ENCODE measurements around the gene MCAM.

Gene MCAM

GRCh38 chr11:119345685-119346084, 28.8 kb upstream of the MCAM start:
- DNase-seq (ENCODE audit: low read depth, low spot score): no peak

GRCh38 chr11:119344291-119345010, 27.5 kb upstream of the MCAM start:
- DNase-seq (ENCODE audit: low read depth, low spot score): no peak

- no peak for DNase-seq (ENCODE audit: low read depth, low spot score)
Observed at GRCh38 chr11:119343726-119344125, 26.8 kb upstream of the MCAM start.

- no peak for DNase-seq (ENCODE audit: low read depth, low spot score)
Observed at GRCh38 chr11:119342362-119343130, 25.6 kb upstream of the MCAM start.

- no peak for DNase-seq (ENCODE audit: low read depth, low spot score)
Observed at GRCh38 chr11:119342023-119342300, 25.0 kb upstream of the MCAM start.

- no peak for DNase-seq (ENCODE audit: low read depth, low spot score)
Observed at GRCh38 chr11:119341222-119342022, 24.5 kb upstream of the MCAM start.

- DNase-seq (ENCODE audit: low read depth, low spot score): no peak
Observed at GRCh38 chr11:119340335-119341221, 23.6 kb upstream of the MCAM start, which contains the start of gene C1QTNF5. C1QTNF5 (minus strand) TSS chr11:119340883; CDS start chr11:119340397, 486 bp downstream.

- no peak for DNase-seq (ENCODE audit: low read depth, low spot score)
Observed at GRCh38 chr11:119339589-119340334, 22.8 kb upstream of the MCAM start.

- no peak for DNase-seq (ENCODE audit: low read depth, low spot score)
Observed at GRCh38 chr11:119338965-119339588, 22.1 kb upstream of the MCAM start.

- no peak for DNase-seq (ENCODE audit: low read depth, low spot score)
Observed at GRCh38 chr11:119338318-119338890, 21.5 kb upstream of the MCAM start.

GRCh38 chr11:119337581-119338317, 20.8 kb upstream of the MCAM start:
- no peak for DNase-seq (ENCODE audit: low read depth, low spot score)

- no peak for DNase-seq (ENCODE audit: low read depth, low spot score)
Observed at GRCh38 chr11:119336744-119337469, 20.0 kb upstream of the MCAM start.

GRCh38 chr11:119335655-119336543, 19.0 kb upstream of the MCAM start:
- no peak for DNase-seq (ENCODE audit: low read depth, low spot score)

- no peak for DNase-seq (ENCODE audit: low read depth, low spot score)
Observed at GRCh38 chr11:119335091-119335654, 18.2 kb upstream of the MCAM start.

- DNase-seq (ENCODE audit: low read depth, low spot score): peak; percentile 86
Observed at GRCh38 chr11:119334174-119334930, 17.4 kb upstream of the MCAM start, which contains the start of gene RNF26. RNF26 (plus strand) TSS chr11:119334527; CDS start chr11:119335123, 596 bp downstream.

- DNase-seq (ENCODE audit: low read depth, low spot score): no peak
Observed at GRCh38 chr11:119332111-119332765, 15.3 kb upstream of the MCAM start.

Data from brain pericyte (primary cell).